ENCODE results near the gene SIPA1L3.
"Not testable (repeated sequence)": the region's sequence is repeated elsewhere in the genome, so short reads cannot be mapped to it uniquely, and the experiment has no call there.

The SIPA1L3 gene

DNA sequence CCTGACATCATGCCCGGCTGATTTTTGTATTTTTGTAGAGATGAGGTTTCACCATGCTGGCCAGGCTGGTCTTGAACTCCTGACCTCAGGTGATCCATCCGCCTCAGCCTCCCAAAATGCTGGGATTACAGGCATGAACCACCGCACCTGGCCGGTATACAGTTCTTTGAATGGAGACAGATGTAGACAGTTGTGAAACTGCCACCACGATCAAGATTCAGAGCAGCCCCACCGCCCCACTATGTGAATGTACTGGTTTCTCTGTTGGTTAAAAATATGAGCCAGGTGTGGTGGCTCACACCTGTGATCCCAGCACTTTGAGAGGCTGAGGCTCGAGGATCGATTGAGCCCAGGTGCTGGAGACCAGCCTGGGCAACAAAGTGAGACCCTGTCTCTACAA lies 123.0 kb downstream of the SIPA1L3 start:
- H3K9me3 ChIP-seq (ENCODE audit: control insufficient read depth, low read length); H3K36me3 ChIP-seq (ENCODE audit: control insufficient read depth, insufficient read depth, low read length); H3K27me3 ChIP-seq (ENCODE audit: control insufficient read depth, insufficient read depth, low read length, poor library complexity, severe bottlenecking); H3K4me1 ChIP-seq (ENCODE audit: control insufficient read depth, insufficient read depth, low read length); H3K27ac ChIP-seq (ENCODE audit: insufficient read depth, low read depth, low read length, poor library complexity, severe bottlenecking); H3K4me3 ChIP-seq (ENCODE audit: insufficient read depth, low read depth, low read length): not testable (repeated sequence)
- whole genome bisulfite sequencing, 2 experiments = 92 to 94% methylated on average over 8 of the region's 8 CpGs

DNA sequence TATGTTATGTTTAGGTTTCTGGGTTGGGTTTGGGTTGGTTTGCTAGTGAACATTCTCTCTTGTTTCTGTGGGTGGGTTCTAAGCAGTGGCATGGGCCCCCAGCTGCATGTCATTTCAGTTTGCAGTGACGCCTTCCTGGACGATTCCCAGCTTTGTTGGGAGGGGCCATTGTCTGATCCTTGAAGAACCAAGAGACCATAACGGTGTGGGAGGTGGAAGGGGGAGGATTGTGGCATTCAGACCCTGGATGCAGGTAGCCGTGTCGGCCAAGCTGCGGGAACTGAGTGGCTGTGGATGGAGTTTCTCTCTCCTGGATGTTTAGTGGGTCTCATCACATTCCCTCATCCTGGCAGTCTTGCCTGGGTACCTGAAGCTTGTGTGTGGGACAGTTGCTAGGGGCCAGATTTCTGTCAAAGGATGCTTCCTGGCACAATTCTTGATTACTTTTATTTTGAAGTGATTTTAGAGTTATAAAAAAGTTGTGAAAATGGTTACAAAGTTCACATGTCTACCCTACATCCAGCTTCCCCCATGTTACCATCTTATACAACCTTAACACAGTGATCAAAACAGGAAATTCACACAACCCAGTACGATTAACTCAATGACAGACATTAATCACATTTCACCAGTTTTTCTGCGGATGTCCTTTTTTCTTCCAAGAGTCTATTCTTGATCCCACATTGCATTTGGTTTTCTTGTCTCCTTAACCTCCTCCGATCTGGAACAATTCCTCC lies 123.8 kb downstream of the SIPA1L3 start:
- Histone ChIP-seq H3K4me3 (ENCODE audit: insufficient read depth, low read depth, low read length) (no peak overlapping the region), H3K27me3 (ENCODE audit: control insufficient read depth, insufficient read depth, low read length, poor library complexity, severe bottlenecking) (no peaks in the 10 kb centered on the region), H3K4me1 (ENCODE audit: control insufficient read depth, insufficient read depth, low read length) (peaks cover 4% of the 10 kb centered on the region), H3K27ac (ENCODE audit: insufficient read depth, low read depth, low read length, poor library complexity, severe bottlenecking) (no peak overlapping the region), H3K9me3 (ENCODE audit: control insufficient read depth, low read length) (no peaks in the 10 kb centered on the region), H3K36me3 (ENCODE audit: control insufficient read depth, insufficient read depth, low read length) (no peaks in the 10 kb centered on the region)
- WGBS, 2 experiments = 82 to 86% methylated on average over 9 of the region's 9 CpGs

DNA sequence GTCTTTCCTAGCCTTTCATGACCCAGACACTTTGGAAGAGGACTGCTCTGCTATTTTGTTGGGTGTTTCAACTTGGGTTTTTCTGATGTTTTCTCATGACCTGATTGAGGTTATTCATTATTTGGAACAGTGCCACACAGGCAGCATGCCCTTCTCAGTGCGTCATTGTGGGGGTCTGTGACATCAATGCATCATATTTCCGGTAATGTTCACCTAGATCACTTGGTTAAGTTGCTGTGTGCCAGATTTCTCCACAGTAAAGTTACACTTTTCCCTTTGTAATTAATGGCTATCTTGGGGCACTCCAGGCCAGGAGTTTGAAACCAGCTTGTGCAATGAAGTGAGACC lies 124.4 kb downstream of the SIPA1L3 start:
- Histone ChIP-seq H3K4me3 (ENCODE audit: insufficient read depth, low read depth, low read length) (no peak overlapping the region), H3K4me1 (ENCODE audit: control insufficient read depth, insufficient read depth, low read length) (peaks cover 8% of the 10 kb centered on the region), H3K9me3 (ENCODE audit: control insufficient read depth, low read length) (no peaks in the 10 kb centered on the region), H3K36me3 (ENCODE audit: control insufficient read depth, insufficient read depth, low read length) (no peaks in the 10 kb centered on the region), H3K27ac (ENCODE audit: insufficient read depth, low read depth, low read length, poor library complexity, severe bottlenecking) (no peak overlapping the region), H3K27me3 (ENCODE audit: control insufficient read depth, insufficient read depth, low read length, poor library complexity, severe bottlenecking) (no peaks in the 10 kb centered on the region)
- WGBS, 2 experiments = 95 to 96% methylated on average over 2 of the region's 2 CpGs

DNA sequence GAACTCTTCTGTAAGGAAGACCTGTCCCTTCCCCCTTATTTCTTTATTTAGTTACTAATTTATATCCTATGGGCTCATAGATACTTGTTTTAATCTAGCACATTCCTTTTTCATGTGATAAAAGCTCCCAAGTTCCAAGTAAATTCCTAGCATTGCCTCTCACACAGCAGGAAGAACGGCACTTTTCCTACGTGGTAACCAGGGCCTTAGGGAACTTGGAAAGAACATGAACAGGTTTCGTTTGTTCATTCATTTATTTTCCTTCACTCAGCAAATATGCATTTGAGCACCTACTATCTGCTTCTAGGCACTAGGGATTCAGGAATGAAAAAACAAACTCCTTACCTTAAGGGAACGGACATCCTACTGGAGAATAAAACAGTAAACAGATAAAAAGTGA lies 125.1 kb downstream of the SIPA1L3 start:
- Histone ChIP-seq H3K27me3 (ENCODE audit: control insufficient read depth, insufficient read depth, low read length, poor library complexity, severe bottlenecking) (no peaks in the 10 kb centered on the region), H3K36me3 (ENCODE audit: control insufficient read depth, insufficient read depth, low read length) (no peaks in the 10 kb centered on the region), H3K27ac (ENCODE audit: insufficient read depth, low read depth, low read length, poor library complexity, severe bottlenecking) (no peak overlapping the region), H3K4me1 (ENCODE audit: control insufficient read depth, insufficient read depth, low read length) (peaks cover 16% of the 10 kb centered on the region), H3K4me3 (ENCODE audit: insufficient read depth, low read depth, low read length) (no peak overlapping the region), H3K9me3 (ENCODE audit: control insufficient read depth, low read length) (no peaks in the 10 kb centered on the region)
- 83 to 85% methylated on average over 3 to 4 of the region's 4 CpGs for WGBS, 2 experiments

DNA sequence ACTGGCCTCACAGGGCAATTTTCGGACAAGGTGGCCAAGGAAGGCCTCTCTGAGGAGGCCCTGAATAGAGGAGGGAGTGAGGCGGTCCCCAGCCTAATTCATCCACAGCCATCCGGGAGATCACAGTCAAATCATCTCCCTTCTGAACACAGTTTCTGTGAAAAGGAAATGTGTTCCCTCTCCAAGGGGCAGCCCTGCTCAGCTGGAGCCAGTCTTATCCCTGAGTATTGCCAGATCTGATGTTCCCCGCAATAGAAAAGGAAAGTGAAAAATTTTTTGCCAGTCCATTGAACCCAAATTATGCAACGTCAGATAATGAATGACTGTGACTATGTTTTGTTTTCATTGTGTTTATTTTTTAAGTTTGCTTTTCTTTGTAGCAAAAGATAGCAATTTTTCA lies 125.9 kb downstream of the SIPA1L3 start:
- WGBS, 2 experiments = 93 to 97% methylated on average over 5 of the region's 5 CpGs
- Histone ChIP-seq H3K9me3 (ENCODE audit: control insufficient read depth, low read length) (no peaks in the 10 kb centered on the region), H3K27me3 (ENCODE audit: control insufficient read depth, insufficient read depth, low read length, poor library complexity, severe bottlenecking) (no peaks in the 10 kb centered on the region), H3K4me3 (ENCODE audit: insufficient read depth, low read depth, low read length) (no peak overlapping the region), H3K4me1 (ENCODE audit: control insufficient read depth, insufficient read depth, low read length) (peaks cover 23% of the 10 kb centered on the region), H3K36me3 (ENCODE audit: control insufficient read depth, insufficient read depth, low read length) (no peaks in the 10 kb centered on the region), H3K27ac (ENCODE audit: insufficient read depth, low read depth, low read length, poor library complexity, severe bottlenecking) (no peak overlapping the region)

DNA sequence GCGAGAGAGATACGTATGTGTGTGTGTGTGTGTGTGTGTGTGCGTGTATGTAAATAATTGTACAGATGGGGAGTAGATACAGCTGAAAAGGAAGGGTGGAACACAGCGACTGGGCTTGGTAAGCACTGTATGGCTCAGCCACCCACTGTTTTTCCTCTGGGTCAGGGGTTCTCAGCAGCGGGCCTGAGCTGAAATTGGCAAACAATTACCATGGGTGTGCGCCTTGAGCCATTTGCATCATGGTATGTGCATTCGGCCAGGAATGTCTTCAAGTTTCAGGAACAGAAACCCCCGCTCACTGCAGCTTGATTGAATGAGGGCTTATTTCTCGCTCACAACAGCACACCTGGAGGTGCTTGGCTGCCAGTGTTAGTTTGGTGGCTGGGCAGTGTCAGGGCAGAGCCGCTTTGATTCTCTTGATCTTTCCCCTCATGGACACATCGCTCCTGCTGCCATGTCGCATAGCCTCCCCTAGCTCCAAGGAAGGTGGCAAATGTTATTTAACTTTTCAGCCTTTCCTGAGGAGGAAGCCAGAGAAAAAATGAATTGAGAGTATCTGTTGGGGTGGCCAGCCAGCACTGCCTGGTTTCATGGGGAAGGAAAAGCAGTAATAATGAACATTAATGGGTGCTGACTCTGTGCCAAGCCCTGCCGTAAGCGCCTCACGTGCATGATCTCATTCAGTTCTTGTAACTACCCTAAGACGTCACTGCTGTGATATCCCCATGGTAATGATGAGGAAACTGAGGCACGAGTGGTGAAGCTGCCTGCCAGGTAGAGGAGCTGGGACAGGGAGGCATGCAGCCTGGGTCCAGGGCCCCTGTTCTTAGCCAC lies 126.9 kb downstream of the SIPA1L3 start:
- Histone ChIP-seq H3K4me1 (ENCODE audit: control insufficient read depth, insufficient read depth, low read length) (peaks cover 25% of the 10 kb centered on the region), H3K27me3 (ENCODE audit: control insufficient read depth, insufficient read depth, low read length, poor library complexity, severe bottlenecking) (no peaks in the 10 kb centered on the region), H3K4me3 (ENCODE audit: insufficient read depth, low read depth, low read length) (no peak overlapping the region), H3K27ac (ENCODE audit: insufficient read depth, low read depth, low read length, poor library complexity, severe bottlenecking) (no peak overlapping the region), H3K9me3 (ENCODE audit: control insufficient read depth, low read length) (no peaks in the 10 kb centered on the region), H3K36me3 (ENCODE audit: control insufficient read depth, insufficient read depth, low read length) (no peaks in the 10 kb centered on the region)
- 82 to 83% methylated on average over 17 of the region's 17 CpGs for WGBS, 2 experiments

DNA sequence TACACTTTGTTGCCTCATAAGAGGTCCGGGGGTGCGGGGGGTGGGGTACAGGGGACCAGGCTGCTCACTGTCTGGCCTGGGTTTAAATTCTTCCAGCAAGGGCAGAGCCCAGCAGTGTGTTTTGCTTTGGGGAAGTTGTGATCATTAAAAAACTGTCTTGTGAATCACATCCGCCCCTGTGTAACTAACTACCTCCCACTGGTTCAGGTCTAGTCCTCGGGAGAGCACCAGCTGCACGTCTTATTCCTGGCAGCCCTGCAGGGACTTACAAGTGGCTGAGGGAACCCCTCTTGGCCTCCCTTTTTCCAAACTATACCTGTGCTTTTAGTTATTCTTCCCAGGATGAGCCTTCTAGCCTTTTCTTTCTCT lies 127.5 kb downstream of the SIPA1L3 start:
- Histone ChIP-seq H3K4me3 (ENCODE audit: insufficient read depth, low read depth, low read length) (no peak overlapping the region), H3K36me3 (ENCODE audit: control insufficient read depth, insufficient read depth, low read length) (no peaks in the 10 kb centered on the region), H3K9me3 (ENCODE audit: control insufficient read depth, low read length) (no peaks in the 10 kb centered on the region), H3K27ac (ENCODE audit: insufficient read depth, low read depth, low read length, poor library complexity, severe bottlenecking) (no peak overlapping the region), H3K27me3 (ENCODE audit: control insufficient read depth, insufficient read depth, low read length, poor library complexity, severe bottlenecking) (no peaks in the 10 kb centered on the region), H3K4me1 (ENCODE audit: control insufficient read depth, insufficient read depth, low read length) (peaks cover 25% of the 10 kb centered on the region)
- WGBS, 2 experiments = 91 to 93% methylated on average over 5 of the region's 5 CpGs

DNA sequence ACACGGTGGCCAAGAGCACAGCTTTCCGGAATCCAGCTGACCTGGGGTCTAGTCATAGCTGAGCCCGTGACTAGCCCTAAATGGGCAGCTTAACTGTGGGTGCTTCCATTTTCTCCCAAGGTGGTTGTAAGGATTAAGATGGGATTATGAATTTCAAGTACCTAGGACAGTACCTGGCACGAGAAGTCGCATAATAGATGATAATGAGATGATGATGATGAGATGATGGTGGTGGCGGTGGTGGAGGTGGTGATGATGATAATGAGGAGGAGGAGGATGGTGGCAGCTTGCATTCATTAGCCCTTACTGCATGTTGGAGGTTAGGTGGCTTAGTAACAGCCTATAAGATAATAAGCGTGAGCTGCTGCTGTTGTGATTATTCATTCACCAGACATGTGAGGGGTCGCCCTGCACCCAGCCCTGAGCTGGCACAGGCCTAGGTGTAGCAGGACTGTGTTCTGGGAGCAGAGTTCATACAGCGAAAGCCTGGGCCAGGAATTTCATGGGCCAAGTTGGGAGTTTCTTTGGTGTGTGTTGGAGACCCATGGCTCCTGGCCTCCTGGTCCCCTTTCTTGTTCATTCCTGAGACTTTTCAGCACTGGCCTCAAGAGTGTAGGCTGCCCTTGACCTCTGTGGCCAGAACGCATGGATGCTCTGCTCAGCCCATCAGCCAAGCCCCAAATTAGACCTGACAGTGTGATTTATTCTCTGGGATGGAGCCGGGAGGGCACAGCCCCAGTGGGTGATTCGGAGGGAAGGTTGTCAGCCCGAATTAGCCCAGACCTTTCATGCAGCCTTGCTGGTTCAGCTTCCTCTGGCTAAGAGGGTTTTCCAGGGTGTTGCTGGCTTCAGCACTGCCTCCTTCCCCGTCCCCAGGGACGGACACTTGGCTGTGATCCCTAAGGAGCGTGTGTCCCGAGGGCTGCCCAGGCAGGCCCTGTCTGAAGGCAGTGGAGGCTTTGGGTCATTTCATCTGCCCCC lies 128.8 kb downstream of the SIPA1L3 start:
- H3K4me3 ChIP-seq (ENCODE audit: insufficient read depth, low read depth, low read length) = no peak overlapping the region
- H3K9me3 ChIP-seq (ENCODE audit: control insufficient read depth, low read length) = no peaks in the 10 kb centered on the region
- H3K27ac ChIP-seq (ENCODE audit: insufficient read depth, low read depth, low read length, poor library complexity, severe bottlenecking) = no peak overlapping the region
- peaks cover 25% of the 10 kb centered on the region for H3K4me1 ChIP-seq (ENCODE audit: control insufficient read depth, insufficient read depth, low read length)
- no peaks in the 10 kb centered on the region for H3K36me3 ChIP-seq (ENCODE audit: control insufficient read depth, insufficient read depth, low read length)
- WGBS, 2 experiments = 91 to 92% methylated on average over 17 of the region's 17 CpGs
- no peaks in the 10 kb centered on the region for H3K27me3 ChIP-seq (ENCODE audit: control insufficient read depth, insufficient read depth, low read length, poor library complexity, severe bottlenecking)

DNA sequence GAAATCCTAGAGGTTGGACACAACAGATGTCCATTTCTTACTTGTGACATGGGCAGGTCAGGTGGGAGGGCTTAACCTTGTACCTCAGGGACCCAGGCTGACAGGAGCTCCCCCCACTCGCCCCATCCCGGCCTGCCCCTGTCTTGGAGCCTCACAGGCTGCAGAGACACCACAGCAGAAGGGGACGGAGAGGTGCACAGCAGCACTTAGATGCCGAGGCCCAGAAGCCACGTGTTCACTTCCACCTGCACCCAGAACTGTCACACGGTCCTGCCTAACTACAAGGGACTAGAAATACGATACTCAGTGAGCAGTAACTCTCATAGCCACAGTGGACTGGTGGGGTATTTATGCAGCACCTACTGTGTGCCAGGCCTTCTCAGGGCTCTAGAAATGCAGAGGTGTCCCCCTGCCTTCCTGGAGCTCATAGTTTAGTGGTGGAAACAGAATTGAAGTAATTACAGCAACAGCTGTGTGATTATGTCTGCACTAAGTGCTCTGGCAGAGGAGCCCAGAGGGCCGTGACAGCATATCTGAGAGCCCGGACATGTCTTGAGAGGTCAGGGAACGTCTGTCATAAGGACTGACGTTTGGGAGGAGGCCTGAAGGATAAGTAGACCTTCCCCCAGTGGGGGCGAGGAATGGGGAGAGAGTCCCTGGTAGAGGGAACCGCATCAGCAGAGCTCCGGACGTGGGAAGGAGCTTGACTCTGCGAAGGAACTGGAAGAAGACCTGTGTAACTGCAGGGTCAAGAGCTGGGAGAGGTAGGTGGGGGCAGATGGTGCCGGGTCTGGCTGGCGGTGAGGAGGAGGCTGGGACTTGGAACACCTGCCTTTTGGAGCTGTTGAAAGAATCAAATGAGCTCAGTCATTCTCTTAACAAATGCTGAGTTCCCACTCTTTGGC lies 130.0 kb downstream of the SIPA1L3 start:
- Histone ChIP-seq H3K4me3 (ENCODE audit: insufficient read depth, low read depth, low read length) (no peak overlapping the region), H3K27me3 (ENCODE audit: control insufficient read depth, insufficient read depth, low read length, poor library complexity, severe bottlenecking) (no peaks in the 10 kb centered on the region), H3K27ac (ENCODE audit: insufficient read depth, low read depth, low read length, poor library complexity, severe bottlenecking) (no peak overlapping the region), H3K36me3 (ENCODE audit: control insufficient read depth, insufficient read depth, low read length) (no peaks in the 10 kb centered on the region), H3K4me1 (ENCODE audit: control insufficient read depth, insufficient read depth, low read length) (peaks cover 25% of the 10 kb centered on the region), H3K9me3 (ENCODE audit: control insufficient read depth, low read length) (no peaks in the 10 kb centered on the region)
- WGBS, 2 experiments = 69 to 72% methylated on average over 17 to 18 of the region's 18 CpGs
